DMS153 treated with DMSO at 0.1 percent for 48 hours (cell line): Measurements from ENCODE around the gene ACTL10.
"Not testable (repeated sequence)": the region's sequence is repeated elsewhere in the genome, so short reads cannot be mapped to it uniquely, and the experiment has no call there.

Experiments
- DNase-seq: peaks from one replicate; lab custom pipeline; 2025; ENCODE audit not compliant: unreplicated experiment; lab: John Stamatoyannopoulos, UW

ACTL10 gene

GRCh38 chr20:33666293-33667244, at the start of gene ACTL10:
Gene ACTL10, plus strand, starts transcription at chr20:33666943. Its CDS starts 555 bp downstream, at chr20:33667498.
- peak; percentile 97 for DNase-seq

GRCh38 chr20:33621717-33622400, 44.9 kb upstream of the ACTL10 start:
- no peak for DNase-seq

GRCh38 chr20:33622705-33623365, 43.9 kb upstream of the ACTL10 start:
- DNase-seq = no peak

GRCh38 chr20:33624399-33624798, 42.3 kb upstream of the ACTL10 start:
- no peak for DNase-seq

- DNase-seq = no peak
Observed at GRCh38 chr20:33626190-33626589, 40.6 kb upstream of the ACTL10 start.

GRCh38 chr20:33627577-33628216, 39.0 kb upstream of the ACTL10 start:
- no peak for DNase-seq

- no peak for DNase-seq
Observed at GRCh38 chr20:33629533-33629932, 37.2 kb upstream of the ACTL10 start.

- DNase-seq = no peak
Observed at GRCh38 chr20:33629979-33630378, 36.8 kb upstream of the ACTL10 start.

- DNase-seq = no peak
Observed at GRCh38 chr20:33630507-33630906, 36.2 kb upstream of the ACTL10 start.

GRCh38 chr20:33631910-33632309, 34.8 kb upstream of the ACTL10 start:
- not testable (repeated sequence) for DNase-seq

GRCh38 chr20:33635341-33635740, 31.4 kb upstream of the ACTL10 start:
- DNase-seq = no peak

GRCh38 chr20:33636776-33637175, 30.0 kb upstream of the ACTL10 start:
- DNase-seq = no peak

- DNase-seq = no peak
Observed at GRCh38 chr20:33640287-33640686, 26.5 kb upstream of the ACTL10 start.

GRCh38 chr20:33644313-33645071, 22.3 kb upstream of the ACTL10 start:
- DNase-seq = no peak

- DNase-seq = no peak
Observed at GRCh38 chr20:33645072-33645358, 21.7 kb upstream of the ACTL10 start.

- no peak for DNase-seq
Observed at GRCh38 chr20:33645396-33645795, 21.3 kb upstream of the ACTL10 start.

- DNase-seq = no peak
Observed at GRCh38 chr20:33646191-33646590, 20.6 kb upstream of the ACTL10 start.

- DNase-seq = not testable (repeated sequence)
Observed at GRCh38 chr20:33646959-33647602, 19.7 kb upstream of the ACTL10 start.

- no peak for DNase-seq
Observed at GRCh38 chr20:33647603-33648395, 18.9 kb upstream of the ACTL10 start.
